ENCODE data around the gene TACR1. TPM values are rescaled to one million over a fixed set of nuclear protein-coding genes. Genes with fewer than 3 reads are reported as not detected.

Gene TACR1
- total and polyA plus RNA-seq, 2 experiments from 2014 or later = 3.5 to 7.3 TPM

GRCh38 chr2:75053484-75054112 lies 145.7 kb downstream of the TACR1 start:
- no peak overlapping the region for H3K4me3 Mint-ChIP-seq
- Histone ChIP-seq H3K27ac (ENCODE audit: low read depth) (no peak overlapping the region), H4K20me1 (replicated peaks; ENCODE audit: insufficient read depth) (no peaks in the 10 kb centered on the region), H3K79me2 (replicated peaks; ENCODE audit: insufficient read depth) (no peaks in the 10 kb centered on the region), H3K9me2 (ENCODE audit: insufficient read depth) (no peaks in the 10 kb centered on the region), H3K4me3 (no peak overlapping the region), H2AFZ (no peak overlapping the region), H3K27me3 (ENCODE audit: insufficient read depth) (no peaks in the 10 kb centered on the region), H3K36me3 (ENCODE audit: insufficient read depth) (no peaks in the 10 kb centered on the region), H3K4me1 (ENCODE audit: insufficient read depth) (peaks cover 40% of the 10 kb centered on the region), H3F3A (replicated peaks; ENCODE audit: low read depth) (peaks cover 6% of the 10 kb centered on the region), H3K4me2 (no peak overlapping the region)
- H3K9me3 Mint-ChIP-seq = no peaks in the 10 kb centered on the region
- peak; percentile 76 for ATAC-seq
- TF ChIP-seq CTCF (conservative IDR thresholded peaks at IDR 0.05; ENCODE audit: low read depth in 2 of 2) (peak; percentile 90 to 97), NANOG (IDR thresholded peaks at IDR 0.05; ENCODE audit: borderline replicate concordance) (no peak), EZH2phosphoT487 (IDR thresholded peaks at IDR 0.05; ENCODE audit: unreplicated experiment) (no peak), ZNF331 (CRISPR knock-in tag; IDR thresholded peaks at IDR 0.05; ENCODE audit: low read depth) (no peak)
- no peaks in the 10 kb centered on the region for H3K36me3 Mint-ChIP-seq (ENCODE audit: low read depth)
- H3K27ac Mint-ChIP-seq = no peak overlapping the region
- DNase-seq (ENCODE audit: low spot score) = peak; percentile 92
- peaks cover 58% of the 10 kb centered on the region for H3K4me1 Mint-ChIP-seq
- H3K27me3 Mint-ChIP-seq (ENCODE audit: insufficient read depth, low read depth, poor library complexity) = peaks cover 8% of the 10 kb centered on the region

- no peak overlapping the region for H3K4me2 ChIP-seq
- H3K4me1 Mint-ChIP-seq = peaks cover 15% of the 10 kb centered on the region; the same call in 2 of the 3 replicates
- ATAC-seq = no peak
- DNase-seq (ENCODE audit: low spot score) = no peak
- H3K4me3 Mint-ChIP-seq = no peak overlapping the region
- no peak for TF ChIP-seq POLR2AphosphoS5 (IDR thresholded peaks at IDR 0.05; ENCODE audit: low read depth)
- no peak for TF ChIP-seq NANOG (IDR thresholded peaks at IDR 0.05; ENCODE audit: borderline replicate concordance)
- no peak for TF ChIP-seq EZH2phosphoT487 (IDR thresholded peaks at IDR 0.05; ENCODE audit: unreplicated experiment)
- TF ChIP-seq STAT1 (IDR thresholded peaks at IDR 0.05; ENCODE audit: unreplicated experiment) = no peak
- no peak for TF ChIP-seq REST (IDR thresholded peaks at IDR 0.05; ENCODE audit: unreplicated experiment)
- no peak for TF ChIP-seq ZNF114 (CRISPR knock-in tag; IDR thresholded peaks at IDR 0.05)
- TF ChIP-seq CTCF (conservative IDR thresholded peaks at IDR 0.05; ENCODE audit: low read depth in 2 of 2) = no peak
- no peak for TF ChIP-seq EZH2 (IDR thresholded peaks at IDR 0.05; ENCODE audit: low read depth, unreplicated experiment)
- TF ChIP-seq ETS1 (IDR thresholded peaks at IDR 0.05) = no peak
- H3K27ac ChIP-seq (ENCODE audit: low read depth) = no peak overlapping the region
- H3K27me3 Mint-ChIP-seq (ENCODE audit: insufficient read depth, low read depth, poor library complexity) = peaks cover 4% of the 10 kb centered on the region
- H3K4me3 ChIP-seq = no peak overlapping the region
- no peaks in the 10 kb centered on the region for H3F3A ChIP-seq (replicated peaks; ENCODE audit: low read depth)
- H4K20me1 ChIP-seq (replicated peaks; ENCODE audit: insufficient read depth) = no peaks in the 10 kb centered on the region
- no peak overlapping the region for H3K27ac Mint-ChIP-seq
- H3K9me3 Mint-ChIP-seq = no peaks in the 10 kb centered on the region
- H3K27me3 ChIP-seq (ENCODE audit: insufficient read depth) = no peaks in the 10 kb centered on the region
- H2AFZ ChIP-seq = no peak overlapping the region
- no peaks in the 10 kb centered on the region for H3K36me3 Mint-ChIP-seq (ENCODE audit: low read depth)
- H3K4me1 ChIP-seq (ENCODE audit: insufficient read depth) = no peaks in the 10 kb centered on the region
- H3K36me3 ChIP-seq (ENCODE audit: insufficient read depth) = no peaks in the 10 kb centered on the region
- no peaks in the 10 kb centered on the region for H3K79me2 ChIP-seq (replicated peaks; ENCODE audit: insufficient read depth)
- H3K9me2 ChIP-seq (ENCODE audit: insufficient read depth) = 0 out of 2 replicates have a peak, but pooled peaks cover 8% of the 10 kb centered on the region
Measured at GRCh38 chr2:75047992-75048625, 151.2 kb downstream of the TACR1 start.

Measured in GM23338 (cell line).